ENCODE results near the gene CXCL3.

DNA sequence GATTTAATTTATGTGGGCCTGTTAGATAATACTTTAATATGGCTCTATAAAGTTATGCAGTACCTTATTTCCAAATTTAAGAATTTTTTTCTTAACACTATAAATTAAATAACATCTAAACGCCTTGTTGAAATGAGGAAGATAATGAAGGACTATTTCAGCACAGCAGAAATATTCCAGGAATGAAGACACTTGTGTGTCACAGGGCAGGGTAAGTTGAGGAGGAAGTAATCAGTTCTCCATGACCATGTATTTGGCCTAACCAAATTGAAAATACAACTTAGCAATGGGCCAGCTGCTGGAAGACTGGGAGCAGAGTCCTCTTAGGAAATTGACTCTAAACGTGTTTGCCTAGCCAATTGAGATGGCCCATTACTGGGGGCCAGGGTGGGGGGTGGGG, 16.9 kb downstream of the CXCL3 start:
- TF ChIP-seq, protein P1, sequence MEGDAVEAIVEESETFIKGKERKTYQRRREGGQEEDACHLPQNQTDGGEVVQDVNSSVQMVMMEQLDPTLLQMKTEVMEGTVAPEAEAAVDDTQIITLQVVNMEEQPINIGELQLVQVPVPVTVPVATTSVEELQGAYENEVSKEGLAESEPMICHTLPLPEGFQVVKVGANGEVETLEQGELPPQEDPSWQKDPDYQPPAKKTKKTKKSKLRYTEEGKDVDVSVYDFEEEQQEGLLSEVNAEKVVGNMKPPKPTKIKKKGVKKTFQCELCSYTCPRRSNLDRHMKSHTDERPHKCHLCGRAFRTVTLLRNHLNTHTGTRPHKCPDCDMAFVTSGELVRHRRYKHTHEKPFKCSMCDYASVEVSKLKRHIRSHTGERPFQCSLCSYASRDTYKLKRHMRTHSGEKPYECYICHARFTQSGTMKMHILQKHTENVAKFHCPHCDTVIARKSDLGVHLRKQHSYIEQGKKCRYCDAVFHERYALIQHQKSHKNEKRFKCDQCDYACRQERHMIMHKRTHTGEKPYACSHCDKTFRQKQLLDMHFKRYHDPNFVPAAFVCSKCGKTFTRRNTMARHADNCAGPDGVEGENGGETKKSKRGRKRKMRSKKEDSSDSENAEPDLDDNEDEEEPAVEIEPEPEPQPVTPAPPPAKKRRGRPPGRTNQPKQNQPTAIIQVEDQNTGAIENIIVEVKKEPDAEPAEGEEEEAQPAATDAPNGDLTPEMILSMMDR (IDR thresholded peaks at IDR 0.05; ENCODE audit: insufficient read depth, low read depth, low read length): no peak
- TF ChIP-seq EZH2 (IDR thresholded peaks at IDR 0.05; ENCODE audit: insufficient read depth, low read length): no peak

Data from astrocyte (in vitro differentiated cells and primary cell).